K562 (cell line): ENCODE data around the gene RALGAPB. TPM values are rescaled to one million over a fixed set of nuclear protein-coding genes. Genes with fewer than 3 reads are reported as not detected.

Experiments used
- ASH1L ChIP-seq: fragments of 450-650 bp; IDR thresholded peaks from 2 replicates; pipeline ENCODE4 v1.6.1; 2018; ENCODE audit warnings: borderline replicate concordance, mild to moderate bottlenecking, low read depth; ENCODE audit not compliant: partially characterized antibody
- E2F5 ChIP-seq: sonication (generic); formaldehyde crosslinking; IDR thresholded peaks from 2 replicates; pipeline ENCODE4 v1.8.0; 2022; ENCODE audit warnings: mild to moderate bottlenecking, missing genetic modification reagents
- EHMT2 ChIP-seq: fragments of 450-650 bp; IDR thresholded peaks from 2 replicates; pipeline ENCODE4 v1.6.1; 2018; ENCODE audit warnings: antibody characterized with exemption
- HDAC1 ChIP-seq, 2 experiments: fragments of 450-650 bp; IDR thresholded peaks; 2 replicates each; pipeline ENCODE4 v1.6.1; 2016 to 2017; ENCODE audit warnings: inconsistent platforms in 1 of 2, mild to moderate bottlenecking in 1 of 2, moderate library complexity in 1 of 2
- HMG20A ChIP-seq: fragments of 450-650 bp; formaldehyde crosslinking; conservative IDR thresholded peaks from 2 replicates; pipeline ENCODE4 v1.4.0; 2020; ENCODE audit warnings: mild to moderate bottlenecking, mixed read lengths
- HMGN3 ChIP-seq: IDR thresholded peaks from 2 replicates; pipeline ENCODE4 v1.6.1; 2011; ENCODE audit warnings: borderline replicate concordance, low read depth, mild to moderate bottlenecking, mixed read lengths, low read length; ENCODE audit not compliant: insufficient read length; ENCODE audit errors: extremely low read depth
- KAT7 ChIP-seq: sonication (generic); formaldehyde crosslinking; IDR thresholded peaks from 2 replicates; pipeline ENCODE4 v1.8.0; 2022; ENCODE audit warnings: missing genetic modification reagents, mild to moderate bottlenecking, borderline replicate concordance
- NONO ChIP-seq, 2 experiments: fragments of 200-400 bp in 1 of 2; fragments of 450-650 bp in 1 of 2; formaldehyde crosslinking in 1 of 2; IDR thresholded peaks; 2 replicates each; pipeline ENCODE4 v1.6.1; 2017; ENCODE audit warnings: low read depth in 2 of 2, mild to moderate bottlenecking in 2 of 2, moderate library complexity in 2 of 2, low read length in 1 of 2
- RAD51 ChIP-seq: fragments of 450-650 bp; IDR thresholded peaks from 2 replicates; pipeline ENCODE4 v1.7.1; 2016; ENCODE audit warnings: low read depth, mild to moderate bottlenecking, borderline replicate concordance
- RFX5 ChIP-seq: IDR thresholded peaks from 2 replicates; pipeline ENCODE4 v1.6.1; 2011; ENCODE audit warnings: low read depth, mild to moderate bottlenecking, improper control_type of control experiment, low read length
- TCFL5 ChIP-seq: fragments of 250-450 bp; sonication (Bioruptor Pico); conservative IDR thresholded peaks from 2 replicates; pipeline ENCODE4 v1.6.1; 2021; ENCODE audit warnings: mild to moderate bottlenecking, moderate library complexity, matching md5 sums
- ZNF586 ChIP-seq: fragments of 450-650 bp; formaldehyde crosslinking; conservative IDR thresholded peaks from 2 replicates; pipeline ENCODE4 v1.4.0; 2020; ENCODE audit warnings: mild to moderate bottlenecking, moderate library complexity
- polyA plus RNA-seq, 8 experiments: library from polyadenylated mRNA; depleted of rRNA in 4 of 8; stranded (reverse) in 5 of 8; unstranded in 3 of 8; fragments of >200 nt; fragmentation: Nextera tagmentation in 2 of 8; fragmentation: Illumina TruSeq in 1 of 8; extraction: Ambion mirVana in 2 of 8; extraction: Trizol in 1 of 8; gene quantifications; 2 replicates each; pipeline versions ENCODE4 v1.2.1 to v1.2.3, GENCODE V29; 2011 to 2014; ENCODE audit warnings: inconsistent platforms in 1 of 8, missing spikeins in 1 of 8
- total RNA-seq, 7 experiments: library from RNA; depleted of rRNA in 6 of 7; stranded (reverse); fragments of >200 nt in 6 of 7; fragmentation: Illumina TruSeq in 2 of 7; extraction: Trizol in 2 of 7; gene quantifications; 2 replicates each; pipeline versions ENCODE4 v1.2.1 to v1.2.3, GENCODE V29; 2011 to 2021; ENCODE audit warnings: low replicate concordance in 1 of 7
- TF ChIP-seq, protein P1 (sequence below), 2 experiments: fragments of 450-650 bp in 1 of 2; sonication (generic) in 1 of 2; formaldehyde crosslinking; conservative IDR thresholded peaks; 2 replicates each; pipeline versions ENCODE4 v1.4.0 to v1.8.1; 2020 to 2022; ENCODE audit warnings: mild to moderate bottlenecking in 1 of 2, missing genetic modification reagents in 1 of 2
- TF ChIP-seq, protein P2 (sequence below): fragments of 250-450 bp; sonication (Bioruptor Pico); IDR thresholded peaks from 2 replicates; pipeline ENCODE4 v1.5.0; 2021
- TF ChIP-seq, protein P3 (sequence below): fragments of 250-450 bp; sonication (Bioruptor Pico); IDR thresholded peaks from 2 replicates; pipeline ENCODE4 v1.4.0; 2020; ENCODE audit warnings: mild to moderate bottlenecking, moderate library complexity
- TF ChIP-seq, protein P4 (sequence below): sonication (generic); formaldehyde crosslinking; IDR thresholded peaks from 2 replicates; pipeline ENCODE4 v1.8.1; 2022; ENCODE audit warnings: missing genetic modification reagents
- TF ChIP-seq, protein P5 (sequence below): fragments of 250-450 bp; sonication (Bioruptor Pico); IDR thresholded peaks from 2 replicates; pipeline ENCODE4 v1.8.0; 2021; ENCODE audit warnings: mild to moderate bottlenecking, moderate library complexity

Gene RALGAPB
- total and polyA plus RNA-seq, 9 of the 15 experiments (the other 6 are each of a cell fraction or from before 2014, with no cell fraction given): 4.3 to 25.6 (median 13.6) TPM

- no peak for TF ChIP-seq ASH1L
- TF ChIP-seq KAT7: no peak
- TF ChIP-seq HMG20A (CRISPR knock-in tag): 0 out of 2 replicates have a peak, but pooled peaks have one; percentile 77
- no peak for TF ChIP-seq RAD51
- TF ChIP-seq, protein P1, sequence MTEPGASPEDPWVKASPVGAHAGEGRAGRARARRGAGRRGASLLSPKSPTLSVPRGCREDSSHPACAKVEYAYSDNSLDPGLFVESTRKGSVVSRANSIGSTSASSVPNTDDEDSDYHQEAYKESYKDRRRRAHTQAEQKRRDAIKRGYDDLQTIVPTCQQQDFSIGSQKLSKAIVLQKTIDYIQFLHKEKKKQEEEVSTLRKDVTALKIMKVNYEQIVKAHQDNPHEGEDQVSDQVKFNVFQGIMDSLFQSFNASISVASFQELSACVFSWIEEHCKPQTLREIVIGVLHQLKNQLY (CRISPR knock-in tag; conservative IDR thresholded peaks at IDR 0.05): no peak
- TF ChIP-seq, protein P2, sequence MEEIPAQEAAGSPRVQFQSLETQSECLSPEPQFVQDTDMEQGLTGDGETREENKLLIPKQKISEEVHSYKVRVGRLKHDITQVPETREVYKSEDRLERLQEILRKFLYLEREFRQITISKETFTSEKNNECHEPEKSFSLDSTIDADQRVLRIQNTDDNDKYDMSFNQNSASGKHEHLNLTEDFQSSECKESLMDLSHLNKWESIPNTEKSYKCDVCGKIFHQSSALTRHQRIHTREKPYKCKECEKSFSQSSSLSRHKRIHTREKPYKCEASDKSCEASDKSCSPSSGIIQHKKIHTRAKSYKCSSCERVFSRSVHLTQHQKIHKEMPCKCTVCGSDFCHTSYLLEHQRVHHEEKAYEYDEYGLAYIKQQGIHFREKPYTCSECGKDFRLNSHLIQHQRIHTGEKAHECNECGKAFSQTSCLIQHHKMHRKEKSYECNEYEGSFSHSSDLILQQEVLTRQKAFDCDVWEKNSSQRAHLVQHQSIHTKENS (CRISPR knock-in tag): no peak
- no peak for TF ChIP-seq HMGN3
- TF ChIP-seq ZNF586 (CRISPR knock-in tag): no peak
- peak; percentile 89 to 99; a peak in 3 of 4 replicates for TF ChIP-seq HDAC1 (IDR thresholded peaks at IDR 0.05)
- TF ChIP-seq EHMT2: no peak
- TF ChIP-seq NONO (IDR thresholded peaks at IDR 0.05; ENCODE audit: low read depth in 2 of 2, low read length in 1 of 2): no peak
- TF ChIP-seq RFX5: no peak
- TF ChIP-seq E2F5 (CRISPR knock-in tag): no peak
- TF ChIP-seq TCFL5 (CRISPR knock-in tag): no peak
- TF ChIP-seq, protein P3, sequence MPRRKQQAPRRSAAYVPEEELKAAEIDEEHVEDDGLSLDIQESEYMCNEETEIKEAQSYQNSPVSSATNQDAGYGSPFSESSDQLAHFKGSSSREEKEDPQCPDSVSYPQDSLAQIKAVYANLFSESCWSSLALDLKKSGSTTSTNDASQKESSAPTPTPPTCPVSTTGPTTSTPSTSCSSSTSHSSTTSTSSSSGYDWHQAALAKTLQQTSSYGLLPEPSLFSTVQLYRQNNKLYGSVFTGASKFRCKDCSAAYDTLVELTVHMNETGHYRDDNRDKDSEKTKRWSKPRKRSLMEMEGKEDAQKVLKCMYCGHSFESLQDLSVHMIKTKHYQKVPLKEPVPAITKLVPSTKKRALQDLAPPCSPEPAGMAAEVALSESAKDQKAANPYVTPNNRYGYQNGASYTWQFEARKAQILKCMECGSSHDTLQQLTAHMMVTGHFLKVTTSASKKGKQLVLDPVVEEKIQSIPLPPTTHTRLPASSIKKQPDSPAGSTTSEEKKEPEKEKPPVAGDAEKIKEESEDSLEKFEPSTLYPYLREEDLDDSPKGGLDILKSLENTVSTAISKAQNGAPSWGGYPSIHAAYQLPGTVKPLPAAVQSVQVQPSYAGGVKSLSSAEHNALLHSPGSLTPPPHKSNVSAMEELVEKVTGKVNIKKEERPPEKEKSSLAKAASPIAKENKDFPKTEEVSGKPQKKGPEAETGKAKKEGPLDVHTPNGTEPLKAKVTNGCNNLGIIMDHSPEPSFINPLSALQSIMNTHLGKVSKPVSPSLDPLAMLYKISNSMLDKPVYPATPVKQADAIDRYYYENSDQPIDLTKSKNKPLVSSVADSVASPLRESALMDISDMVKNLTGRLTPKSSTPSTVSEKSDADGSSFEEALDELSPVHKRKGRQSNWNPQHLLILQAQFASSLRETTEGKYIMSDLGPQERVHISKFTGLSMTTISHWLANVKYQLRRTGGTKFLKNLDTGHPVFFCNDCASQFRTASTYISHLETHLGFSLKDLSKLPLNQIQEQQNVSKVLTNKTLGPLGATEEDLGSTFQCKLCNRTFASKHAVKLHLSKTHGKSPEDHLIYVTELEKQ (CRISPR knock-in tag): no peak
- TF ChIP-seq, protein P4, sequence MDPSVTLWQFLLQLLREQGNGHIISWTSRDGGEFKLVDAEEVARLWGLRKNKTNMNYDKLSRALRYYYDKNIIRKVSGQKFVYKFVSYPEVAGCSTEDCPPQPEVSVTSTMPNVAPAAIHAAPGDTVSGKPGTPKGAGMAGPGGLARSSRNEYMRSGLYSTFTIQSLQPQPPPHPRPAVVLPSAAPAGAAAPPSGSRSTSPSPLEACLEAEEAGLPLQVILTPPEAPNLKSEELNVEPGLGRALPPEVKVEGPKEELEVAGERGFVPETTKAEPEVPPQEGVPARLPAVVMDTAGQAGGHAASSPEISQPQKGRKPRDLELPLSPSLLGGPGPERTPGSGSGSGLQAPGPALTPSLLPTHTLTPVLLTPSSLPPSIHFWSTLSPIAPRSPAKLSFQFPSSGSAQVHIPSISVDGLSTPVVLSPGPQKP (CRISPR knock-in tag): no peak
- TF ChIP-seq, protein P5, sequence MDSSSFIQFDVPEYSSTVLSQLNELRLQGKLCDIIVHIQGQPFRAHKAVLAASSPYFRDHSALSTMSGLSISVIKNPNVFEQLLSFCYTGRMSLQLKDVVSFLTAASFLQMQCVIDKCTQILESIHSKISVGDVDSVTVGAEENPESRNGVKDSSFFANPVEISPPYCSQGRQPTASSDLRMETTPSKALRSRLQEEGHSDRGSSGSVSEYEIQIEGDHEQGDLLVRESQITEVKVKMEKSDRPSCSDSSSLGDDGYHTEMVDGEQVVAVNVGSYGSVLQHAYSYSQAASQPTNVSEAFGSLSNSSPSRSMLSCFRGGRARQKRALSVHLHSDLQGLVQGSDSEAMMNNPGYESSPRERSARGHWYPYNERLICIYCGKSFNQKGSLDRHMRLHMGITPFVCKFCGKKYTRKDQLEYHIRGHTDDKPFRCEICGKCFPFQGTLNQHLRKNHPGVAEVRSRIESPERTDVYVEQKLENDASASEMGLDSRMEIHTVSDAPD (CRISPR knock-in tag): no peak
These were observed 12.5 kb upstream of the RALGAPB start (continued) for GRCh38 chr20:38460040-38460623.
